Measurements from ENCODE around the gene LRP1-AS. TPM values are rescaled to one million over a fixed set of nuclear protein-coding genes. Genes with fewer than 3 reads are reported as not detected.

LRP1-AS gene
- not detected for total RNA-seq
- polyA plus RNA-seq: not detected
- long read RNA-seq, donor 1: 0 reads
- long read RNA-seq, donor 2: 0 reads

DNA sequence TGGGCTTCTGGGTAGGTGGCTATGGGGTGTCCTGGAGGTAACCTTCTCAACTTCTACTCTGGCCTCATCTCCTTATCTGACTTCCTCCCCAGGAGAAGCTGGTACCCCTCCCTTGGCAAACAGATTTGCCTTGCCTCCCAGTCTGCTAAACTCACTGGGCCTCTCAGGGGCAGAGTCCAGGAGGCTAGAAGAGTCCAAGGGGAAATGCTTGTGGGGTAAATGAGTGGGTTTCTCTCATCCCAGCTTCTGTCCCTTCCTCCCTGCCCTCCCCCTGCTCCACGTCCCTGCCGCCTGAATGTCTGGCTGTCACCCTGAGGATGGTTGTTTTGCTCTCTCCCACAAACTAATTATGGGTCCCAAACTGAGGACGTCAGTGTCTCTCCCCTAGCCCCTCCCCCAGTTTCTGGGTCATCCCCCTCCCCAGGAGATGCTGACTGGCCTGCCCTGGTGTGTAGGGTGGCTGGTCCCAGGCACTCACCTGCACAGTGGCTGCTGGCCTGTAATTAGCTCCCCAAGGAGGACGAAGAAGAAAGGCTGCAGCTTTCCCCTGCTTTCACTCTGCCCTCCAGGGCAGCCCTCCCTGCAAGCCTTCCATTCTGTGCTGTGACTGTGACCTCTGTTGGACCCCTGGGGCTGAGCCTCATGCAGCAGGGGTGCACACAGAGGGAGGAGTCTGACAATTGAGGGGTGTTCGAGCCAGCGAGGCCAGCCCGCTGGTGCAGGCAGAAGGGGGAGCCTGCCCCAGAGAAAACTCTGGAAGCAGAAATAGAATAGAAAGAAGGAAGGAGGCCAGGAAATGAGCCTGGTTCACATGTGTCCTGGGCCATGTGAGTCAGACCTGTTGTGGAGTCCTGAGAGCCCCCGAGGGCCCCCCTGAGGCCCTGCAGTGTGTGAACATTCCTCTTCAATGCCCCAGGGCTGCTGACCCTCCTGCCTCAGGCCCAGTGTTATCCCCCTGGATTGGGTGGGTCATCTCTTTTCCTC, at the start of gene LRP1-AS:
LRP1-AS (minus strand) TSS at position 659 of the 984 bp plus-strand sequence.
- peaks cover 0 to 8% of the 10 kb centered on the region in 2 donors for H3K36me3 ChIP-seq (ENCODE audit: control insufficient read depth in 1 of 2, insufficient read depth in 2 of 2, low read length in 1 of 2)
- peak within 1 kb of the TSS; percentile 4 to 15 for H3K27ac ChIP-seq (ENCODE audit: low read depth in 1 of 2, low read length in 2 of 2)
- 7 to 11% methylated on average over 8 of the region's 8 CpGs for WGBS, 2 donors
- DNase-seq: peak in 1 of 2 donors; percentile 75
- H3K4me3 ChIP-seq (ENCODE audit: low read length in 2 of 2): no peak within 1 kb of the TSS
- intact Hi-C loops (cut with DNase I): no loop called here
- no peaks in the 10 kb centered on the region for H3K4me1 ChIP-seq (ENCODE audit: control insufficient read depth in 1 of 2, insufficient read depth in 2 of 2, low read length in 2 of 2)
- H3K27me3 ChIP-seq (ENCODE audit: control insufficient read depth in 1 of 2, insufficient read depth in 2 of 2, low read length in 1 of 2): no peaks in the 10 kb centered on the region
- no peaks in the 10 kb centered on the region for H3K9me3 ChIP-seq (ENCODE audit: control insufficient read depth, low read length)
- ATAC-seq (ENCODE audit: low FRiP score): peak; percentile 40

DNA sequence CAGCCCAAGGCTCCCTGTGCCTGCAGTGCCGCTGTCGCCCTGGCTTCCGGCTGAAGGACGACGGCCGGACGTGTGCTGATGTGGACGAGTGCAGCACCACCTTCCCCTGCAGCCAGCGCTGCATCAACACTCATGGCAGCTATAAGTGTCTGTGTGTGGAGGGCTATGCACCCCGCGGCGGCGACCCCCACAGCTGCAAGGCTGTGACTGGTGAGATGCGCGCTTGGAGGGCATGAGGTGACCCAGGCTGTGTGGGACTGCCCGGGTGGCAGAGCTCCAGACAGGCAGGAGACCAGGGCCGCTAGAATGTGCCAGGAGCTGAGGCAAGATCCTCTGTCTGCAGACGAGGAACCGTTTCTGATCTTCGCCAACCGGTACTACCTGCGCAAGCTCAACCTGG, 49.5 kb upstream of the LRP1-AS start:
- H3K4me1 ChIP-seq (ENCODE audit: control insufficient read depth in 1 of 2, insufficient read depth in 2 of 2, low read length in 2 of 2): no peaks in the 10 kb centered on the region
- no peak for ATAC-seq (ENCODE audit: low FRiP score)
- no peaks in the 10 kb centered on the region for H3K9me3 ChIP-seq (ENCODE audit: control insufficient read depth, low read length)
- peaks cover 17 to 46% of the 10 kb centered on the region in 2 donors for H3K36me3 ChIP-seq (ENCODE audit: control insufficient read depth in 1 of 2, insufficient read depth in 2 of 2, low read length in 1 of 2)
- no peak overlapping the region for H3K27ac ChIP-seq (ENCODE audit: low read depth in 1 of 2, low read length in 2 of 2)
- no peak overlapping the region for H3K4me3 ChIP-seq (ENCODE audit: low read length in 2 of 2)
- WGBS, 2 donors: 85 to 86% methylated on average over 22 of the region's 22 CpGs
- no peaks in the 10 kb centered on the region for H3K27me3 ChIP-seq (ENCODE audit: control insufficient read depth in 1 of 2, insufficient read depth in 2 of 2, low read length in 1 of 2)
- no peak for DNase-seq
- intact Hi-C loops (cut with DNase I): no loop called here

DNA sequence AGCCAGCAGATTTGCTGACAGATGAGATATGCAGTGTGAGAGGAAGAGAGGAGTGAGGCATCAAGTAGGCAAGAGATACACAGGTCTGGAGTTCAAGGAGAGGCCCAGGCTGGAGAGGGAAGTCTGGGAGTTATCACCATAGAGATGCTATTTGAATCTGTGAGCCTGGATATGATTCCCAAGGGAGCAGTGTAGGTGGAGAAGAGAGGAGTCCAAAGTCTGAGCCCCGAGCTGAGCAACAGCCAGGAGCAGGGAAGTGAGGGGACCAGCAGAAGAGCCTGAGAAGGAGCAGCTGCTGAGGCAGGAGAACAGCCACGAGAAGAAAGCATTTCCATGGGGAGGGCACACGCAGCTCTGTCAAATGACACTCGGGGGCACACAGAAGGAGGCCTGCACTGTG, 49.0 kb upstream of the LRP1-AS start:
- ATAC-seq (ENCODE audit: low FRiP score) (no peak), DNase-seq (no peak)
- H3K9me3 ChIP-seq (ENCODE audit: control insufficient read depth, low read length): no peaks in the 10 kb centered on the region
- intact Hi-C loops (cut with DNase I): no loop called here
- H3K4me1 ChIP-seq (ENCODE audit: control insufficient read depth in 1 of 2, insufficient read depth in 2 of 2, low read length in 2 of 2): no peaks in the 10 kb centered on the region
- 58 to 71% methylated on average over 4 of the region's 4 CpGs for WGBS, 2 donors
- H3K4me3 ChIP-seq (ENCODE audit: low read length in 2 of 2): no peak overlapping the region
- peaks cover 16 to 43% of the 10 kb centered on the region in 2 donors for H3K36me3 ChIP-seq (ENCODE audit: control insufficient read depth in 1 of 2, insufficient read depth in 2 of 2, low read length in 1 of 2)
- H3K27ac ChIP-seq (ENCODE audit: low read depth in 1 of 2, low read length in 2 of 2): no peak overlapping the region
- no peaks in the 10 kb centered on the region for H3K27me3 ChIP-seq (ENCODE audit: control insufficient read depth in 1 of 2, insufficient read depth in 2 of 2, low read length in 1 of 2)

DNA sequence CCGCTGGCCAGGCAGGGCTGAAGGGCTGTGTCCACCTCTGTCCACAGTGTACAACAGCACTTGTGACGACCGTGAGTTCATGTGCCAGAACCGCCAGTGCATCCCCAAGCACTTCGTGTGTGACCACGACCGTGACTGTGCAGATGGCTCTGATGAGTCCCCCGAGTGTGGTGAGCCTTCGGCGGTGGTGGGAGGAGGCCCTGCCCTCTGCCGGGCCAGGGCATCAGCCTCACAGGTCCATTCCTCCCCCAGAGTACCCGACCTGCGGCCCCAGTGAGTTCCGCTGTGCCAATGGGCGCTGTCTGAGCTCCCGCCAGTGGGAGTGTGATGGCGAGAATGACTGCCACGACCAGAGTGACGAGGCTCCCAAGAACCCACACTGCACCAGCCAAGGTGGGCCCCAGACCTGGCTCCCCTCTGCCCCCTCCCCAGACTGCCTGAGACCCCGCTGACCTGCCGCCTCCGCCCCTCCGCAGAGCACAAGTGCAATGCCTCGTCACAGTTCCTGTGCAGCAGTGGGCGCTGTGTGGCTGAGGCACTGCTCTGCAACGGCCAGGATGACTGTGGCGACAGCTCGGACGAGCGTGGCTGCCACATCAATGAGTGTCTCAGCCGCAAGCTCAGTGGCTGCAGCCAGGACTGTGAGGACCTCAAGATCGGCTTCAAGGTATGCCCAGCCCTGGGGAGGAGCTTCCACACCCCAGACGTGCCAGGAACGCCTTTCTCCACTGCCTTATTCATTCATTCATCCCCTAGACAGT, 48.4 kb upstream of the LRP1-AS start:
- no peak for DNase-seq
- intact Hi-C loops (cut with DNase I): no loop called here
- no peaks in the 10 kb centered on the region for H3K27me3 ChIP-seq (ENCODE audit: control insufficient read depth in 1 of 2, insufficient read depth in 2 of 2, low read length in 1 of 2)
- WGBS, 2 donors: 81 to 82% methylated on average over 34 of the region's 34 CpGs
- H3K4me1 ChIP-seq (ENCODE audit: control insufficient read depth in 1 of 2, insufficient read depth in 2 of 2, low read length in 2 of 2): no peaks in the 10 kb centered on the region
- H3K4me3 ChIP-seq (ENCODE audit: low read length in 2 of 2): no peak overlapping the region
- H3K9me3 ChIP-seq (ENCODE audit: control insufficient read depth, low read length): no peaks in the 10 kb centered on the region
- ATAC-seq (ENCODE audit: low FRiP score): no peak
- no peak overlapping the region for H3K27ac ChIP-seq (ENCODE audit: low read depth in 1 of 2, low read length in 2 of 2)
- H3K36me3 ChIP-seq (ENCODE audit: control insufficient read depth in 1 of 2, insufficient read depth in 2 of 2, low read length in 1 of 2): peaks cover 13 to 44% of the 10 kb centered on the region in 2 donors

DNA sequence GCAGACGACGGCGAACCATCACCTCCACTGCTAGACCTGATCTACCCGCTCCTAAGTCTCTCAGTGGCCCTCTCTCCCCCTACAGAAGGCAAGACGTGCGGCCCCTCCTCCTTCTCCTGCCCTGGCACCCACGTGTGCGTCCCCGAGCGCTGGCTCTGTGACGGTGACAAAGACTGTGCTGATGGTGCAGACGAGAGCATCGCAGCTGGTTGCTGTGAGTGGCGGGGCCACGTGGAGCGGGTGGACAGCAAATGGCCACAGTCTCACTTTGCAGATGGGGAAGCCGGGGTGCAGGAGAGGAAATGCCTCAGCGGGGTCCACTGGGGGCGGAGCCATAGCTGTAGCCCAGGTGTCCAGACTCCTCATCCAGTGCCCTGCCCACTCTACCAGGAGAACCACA, 47.8 kb upstream of the LRP1-AS start:
- DNase-seq (no peak), ATAC-seq (ENCODE audit: low FRiP score) (no peak)
- intact Hi-C loops (cut with DNase I): no loop called here
- no peak overlapping the region for H3K4me3 ChIP-seq (ENCODE audit: low read length in 2 of 2)
- no peaks in the 10 kb centered on the region for H3K4me1 ChIP-seq (ENCODE audit: control insufficient read depth in 1 of 2, insufficient read depth in 2 of 2, low read length in 2 of 2)
- 87 to 89% methylated on average over 19 of the region's 19 CpGs for WGBS, 2 donors
- peaks cover 13 to 44% of the 10 kb centered on the region in 2 donors for H3K36me3 ChIP-seq (ENCODE audit: control insufficient read depth in 1 of 2, insufficient read depth in 2 of 2, low read length in 1 of 2)
- H3K27me3 ChIP-seq (ENCODE audit: control insufficient read depth in 1 of 2, insufficient read depth in 2 of 2, low read length in 1 of 2): no peaks in the 10 kb centered on the region
- no peaks in the 10 kb centered on the region for H3K9me3 ChIP-seq (ENCODE audit: control insufficient read depth, low read length)
- H3K27ac ChIP-seq (ENCODE audit: low read depth in 1 of 2, low read length in 2 of 2): no peak overlapping the region

DNA sequence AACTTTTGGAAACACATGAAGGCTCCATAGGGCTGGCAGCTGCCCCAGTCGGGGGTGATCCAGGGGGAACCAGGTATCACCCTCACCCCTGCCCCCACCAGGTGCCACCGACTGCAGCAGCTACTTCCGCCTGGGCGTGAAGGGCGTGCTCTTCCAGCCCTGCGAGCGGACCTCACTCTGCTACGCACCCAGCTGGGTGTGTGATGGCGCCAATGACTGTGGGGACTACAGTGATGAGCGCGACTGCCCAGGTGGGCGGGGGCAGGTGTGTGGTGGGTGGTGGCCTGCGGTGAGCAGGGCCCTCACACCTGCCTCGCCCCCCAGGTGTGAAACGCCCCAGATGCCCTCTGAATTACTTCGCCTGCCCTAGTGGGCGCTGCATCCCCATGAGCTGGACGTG, 46.8 kb upstream of the LRP1-AS start:
- WGBS, 2 donors: 91 to 92% methylated on average over 18 of the region's 18 CpGs

DNA sequence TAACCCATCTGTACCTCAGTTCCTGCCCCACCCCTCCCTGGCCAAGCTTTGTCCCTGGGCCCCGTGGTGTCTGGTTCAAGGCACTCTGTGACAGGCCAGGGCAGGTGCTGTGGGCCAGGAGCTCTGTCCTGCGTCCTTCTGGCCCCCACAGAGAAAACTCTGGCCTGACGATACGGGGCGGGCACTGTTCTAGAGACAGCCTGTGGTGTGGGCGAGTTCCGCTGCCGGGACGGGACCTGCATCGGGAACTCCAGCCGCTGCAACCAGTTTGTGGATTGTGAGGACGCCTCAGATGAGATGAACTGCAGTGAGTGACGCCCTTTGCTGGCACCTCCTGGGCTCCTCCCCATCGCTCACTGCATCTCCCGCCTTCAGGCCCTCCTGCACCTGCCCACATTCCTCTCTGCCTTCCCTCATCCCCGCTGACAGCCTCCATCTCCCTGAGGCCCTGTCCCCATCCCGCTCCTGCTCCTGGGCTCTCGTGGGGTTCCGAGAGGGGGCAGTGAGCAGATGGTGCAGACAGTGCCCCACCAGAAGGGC, 46.4 kb upstream of the LRP1-AS start:
- DNase-seq (no peak), ATAC-seq (ENCODE audit: low FRiP score) (no peak)
- H3K27ac ChIP-seq (ENCODE audit: low read depth in 1 of 2, low read length in 2 of 2): no peak overlapping the region
- no peaks in the 10 kb centered on the region for H3K9me3 ChIP-seq (ENCODE audit: control insufficient read depth, low read length)
- no peak overlapping the region for H3K4me3 ChIP-seq (ENCODE audit: low read length in 2 of 2)
- no peaks in the 10 kb centered on the region for H3K27me3 ChIP-seq (ENCODE audit: control insufficient read depth in 1 of 2, insufficient read depth in 2 of 2, low read length in 1 of 2)
- H3K4me1 ChIP-seq (ENCODE audit: control insufficient read depth in 1 of 2, insufficient read depth in 2 of 2, low read length in 2 of 2): no peaks in the 10 kb centered on the region
- intact Hi-C loops (cut with DNase I): no loop called here
- H3K36me3 ChIP-seq (ENCODE audit: control insufficient read depth in 1 of 2, insufficient read depth in 2 of 2, low read length in 1 of 2): peaks cover 4 to 43% of the 10 kb centered on the region in 2 donors
- 84 to 87% methylated on average over 18 to 19 of the region's 19 CpGs for WGBS, 2 donors

More for the DNA sequence above, 46.8 kb upstream of the LRP1-AS start:
- Histone ChIP-seq H3K36me3 (ENCODE audit: control insufficient read depth in 1 of 2, insufficient read depth in 2 of 2, low read length in 1 of 2) (peaks cover 7 to 44% of the 10 kb centered on the region in 2 donors), H3K4me1 (ENCODE audit: control insufficient read depth in 1 of 2, insufficient read depth in 2 of 2, low read length in 2 of 2) (no peaks in the 10 kb centered on the region), H3K27ac (ENCODE audit: low read depth in 1 of 2, low read length in 2 of 2) (no peak overlapping the region), H3K27me3 (ENCODE audit: control insufficient read depth in 1 of 2, insufficient read depth in 2 of 2, low read length in 1 of 2) (no peaks in the 10 kb centered on the region), H3K9me3 (ENCODE audit: control insufficient read depth, low read length) (no peaks in the 10 kb centered on the region), H3K4me3 (ENCODE audit: low read length in 2 of 2) (no peak overlapping the region)
- DNase-seq: no peak
- no peak for ATAC-seq (ENCODE audit: low FRiP score)
- intact Hi-C loops (cut with DNase I): no loop called here

DNA sequence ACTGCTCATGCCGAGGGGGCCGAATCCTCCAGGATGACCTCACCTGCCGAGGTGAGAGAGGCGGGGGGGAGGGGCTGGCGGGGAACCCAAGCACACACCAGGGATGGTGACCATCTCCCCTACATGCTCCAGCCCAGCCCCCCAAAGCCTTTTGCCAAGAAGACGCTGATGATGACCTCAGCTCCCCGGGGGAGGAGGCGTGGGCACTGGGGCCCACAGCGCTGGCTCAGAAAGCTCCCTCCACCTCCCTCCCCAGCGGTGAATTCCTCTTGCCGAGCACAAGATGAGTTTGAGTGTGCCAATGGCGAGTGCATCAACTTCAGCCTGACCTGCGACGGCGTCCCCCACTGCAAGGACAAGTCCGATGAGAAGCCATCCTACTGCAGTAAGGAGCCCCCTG, 45.5 kb upstream of the LRP1-AS start:
- H3K27ac ChIP-seq (ENCODE audit: low read depth in 1 of 2, low read length in 2 of 2): no peak overlapping the region
- peaks cover 4 to 40% of the 10 kb centered on the region in 2 donors for H3K36me3 ChIP-seq (ENCODE audit: control insufficient read depth in 1 of 2, insufficient read depth in 2 of 2, low read length in 1 of 2)
- ATAC-seq (ENCODE audit: low FRiP score) (no peak), DNase-seq (no peak)
- no peaks in the 10 kb centered on the region for H3K27me3 ChIP-seq (ENCODE audit: control insufficient read depth in 1 of 2, insufficient read depth in 2 of 2, low read length in 1 of 2)
- intact Hi-C loops (cut with DNase I): no loop called here
- 65 to 72% methylated on average over 16 of the region's 16 CpGs for WGBS, 2 donors
- H3K9me3 ChIP-seq (ENCODE audit: control insufficient read depth, low read length): no peaks in the 10 kb centered on the region
- H3K4me1 ChIP-seq (ENCODE audit: control insufficient read depth in 1 of 2, insufficient read depth in 2 of 2, low read length in 2 of 2): no peaks in the 10 kb centered on the region
- no peak overlapping the region for H3K4me3 ChIP-seq (ENCODE audit: low read length in 2 of 2)

Data from aorta (tissue), 5 donors.